WTC11 (cell line): ENCODE measurements around the gene GDF2. TPM values are rescaled to one million over a fixed set of nuclear protein-coding genes. Genes with fewer than 3 reads are reported as not detected.

Experiments
- ATAC-seq: fragments of 200-7000 bp; cut with Tn5 transposase; 2 replicates; pipeline ENCODE4 v1.10.0; 2021; ENCODE audit warnings: mild to moderate bottlenecking, moderate library complexity
- CTCF ChIA-PET: fragments of 300-600 bp; sonication (Branson Sonifier 250); formaldehyde crosslinking; loops from one replicate; lab custom pipeline; 2021; ENCODE audit warnings: antibody characterized with exemption; lab: Charles Lee
- POLR2A ChIA-PET: fragments of 350-600 bp; sonication (Branson Sonifier 250); formaldehyde crosslinking; loops from one replicate; lab custom pipeline; 2021; ENCODE audit warnings: antibody characterized with exemption; lab: Charles Lee
- DNase-seq: peaks from one replicate; pipeline ENCODE4 v3.0.0; 2021; ENCODE audit warnings: low spot score
- H3K27ac Mint-ChIP-seq: 2 replicates; pipeline ENCODE4 v1.8.0; 2021; ENCODE audit warnings: mixed read lengths
- H3K27me3 Mint-ChIP-seq: 2 replicates; pipeline ENCODE4 v1.8.0; 2021; ENCODE audit warnings: low read depth, mild to moderate bottlenecking, moderate library complexity, mixed read lengths
- H3K36me3 Mint-ChIP-seq: 2 replicates; pipeline ENCODE4 v1.8.0; 2021; ENCODE audit warnings: mixed read lengths
- H3K4me1 Mint-ChIP-seq: 2 replicates; pipeline ENCODE4 v1.8.0; 2022; ENCODE audit warnings: mixed read lengths
- H3K4me3 Mint-ChIP-seq: 2 replicates; pipeline ENCODE4 v1.8.0; 2021; ENCODE audit warnings: mild to moderate bottlenecking, moderate library complexity, mixed read lengths
- H3K9me3 Mint-ChIP-seq: 2 replicates; pipeline ENCODE4 v1.8.0; 2021; ENCODE audit warnings: mixed read lengths
- ATF2 ChIP-seq: sonication (generic); formaldehyde crosslinking; IDR thresholded peaks from 2 replicates; pipeline ENCODE4 v1.8.1; 2022; ENCODE audit warnings: low read depth, missing genetic modification reagents, borderline replicate concordance
- CBFB ChIP-seq: sonication (generic); formaldehyde crosslinking; IDR thresholded peaks from 2 replicates; pipeline ENCODE4 v1.8.1; 2022; ENCODE audit warnings: mild to moderate bottlenecking, low read depth, missing genetic modification reagents
- CREM ChIP-seq: sonication (generic); formaldehyde crosslinking; IDR thresholded peaks from 2 replicates; pipeline ENCODE4 v1.8.1; 2022; ENCODE audit warnings: mild to moderate bottlenecking, missing genetic modification reagents, moderate library complexity
- ELF4 ChIP-seq: sonication (generic); formaldehyde crosslinking; IDR thresholded peaks from 2 replicates; pipeline ENCODE4 v1.8.1; 2022; ENCODE audit warnings: low read depth, mild to moderate bottlenecking, moderate library complexity, missing genetic modification reagents
- EMX1 ChIP-seq: fragments of 250-450 bp; sonication (Bioruptor Pico); IDR thresholded peaks from 2 replicates; pipeline ENCODE4 v1.8.0; 2021; ENCODE audit warnings: mild to moderate bottlenecking
- ETV6 ChIP-seq: sonication (generic); formaldehyde crosslinking; IDR thresholded peaks from 2 replicates; pipeline ENCODE4 v1.8.1; 2022; ENCODE audit warnings: mild to moderate bottlenecking, missing genetic modification reagents
- FOXJ3 ChIP-seq: sonication (generic); formaldehyde crosslinking; IDR thresholded peaks from 2 replicates; pipeline ENCODE4 v1.9.0; 2021; ENCODE audit warnings: missing genetic modification reagents, mild to moderate bottlenecking, borderline replicate concordance
- GABPB1 ChIP-seq: sonication (generic); formaldehyde crosslinking; IDR thresholded peaks from 2 replicates; pipeline ENCODE4 v1.8.1; 2023; ENCODE audit warnings: mild to moderate bottlenecking, missing genetic modification reagents
- GRHL2 ChIP-seq: fragments of 250-450 bp; sonication (Bioruptor Pico); IDR thresholded peaks from 2 replicates; pipeline ENCODE4 v1.8.0; 2022; ENCODE audit warnings: mild to moderate bottlenecking, moderate library complexity; ENCODE audit not compliant: insufficient replicate concordance, severe bottlenecking
- IRF1 ChIP-seq: sonication (generic); formaldehyde crosslinking; IDR thresholded peaks from 2 replicates; pipeline ENCODE4 v1.8.0; 2023; ENCODE audit warnings: missing genetic modification reagents
- MLX ChIP-seq: sonication (generic); formaldehyde crosslinking; IDR thresholded peaks from 2 replicates; pipeline ENCODE4 v1.8.1; 2023; ENCODE audit warnings: mild to moderate bottlenecking, missing genetic modification reagents, moderate library complexity
- MYBL2 ChIP-seq: sonication (generic); formaldehyde crosslinking; IDR thresholded peaks from 2 replicates; pipeline ENCODE4 v1.8.1; 2023; ENCODE audit warnings: mild to moderate bottlenecking, moderate library complexity, missing genetic modification reagents
- NFYB ChIP-seq: sonication (generic); formaldehyde crosslinking; conservative IDR thresholded peaks from 2 replicates; pipeline ENCODE4 v1.8.0; 2022; ENCODE audit warnings: low read depth, missing genetic modification reagents
- ZNF317 ChIP-seq: sonication (generic); formaldehyde crosslinking; IDR thresholded peaks from 2 replicates; pipeline ENCODE4 v1.8.1; 2023; ENCODE audit warnings: low read depth, mild to moderate bottlenecking, moderate library complexity, missing genetic modification reagents, borderline replicate concordance
- total RNA-seq: library from RNA; stranded (reverse); gene quantifications from 3 replicates; pipeline ENCODE4 v1.2.3, GENCODE V29; 2021
- TF ChIP-seq, protein P1 (sequence below): sonication (generic); formaldehyde crosslinking; IDR thresholded peaks from 2 replicates; pipeline ENCODE4 v1.8.1; 2022; ENCODE audit warnings: missing genetic modification reagents, borderline replicate concordance
- TF ChIP-seq, protein P2 (sequence below): sonication (generic); formaldehyde crosslinking; IDR thresholded peaks from 2 replicates; pipeline ENCODE4 v1.8.1; 2022; ENCODE audit warnings: mild to moderate bottlenecking, moderate library complexity, missing genetic modification reagents
- TF ChIP-seq, protein P3 (sequence below): sonication (generic); formaldehyde crosslinking; IDR thresholded peaks from 2 replicates; pipeline ENCODE4 v1.8.0; 2022; ENCODE audit warnings: mild to moderate bottlenecking, missing genetic modification reagents
- TF ChIP-seq, protein P4 (sequence below): sonication (generic); formaldehyde crosslinking; conservative IDR thresholded peaks from 2 replicates; pipeline ENCODE4 v1.8.1; 2022; ENCODE audit warnings: mild to moderate bottlenecking, missing genetic modification reagents
- TF ChIP-seq, protein P5 (sequence below): fragments of 250-450 bp; sonication (Bioruptor Pico); IDR thresholded peaks from 2 replicates; pipeline ENCODE4 v2.1.2; 2022; ENCODE audit warnings: mild to moderate bottlenecking, moderate library complexity

The GDF2 gene
- total RNA-seq, 1 experiment from 2014 or later: not detected

- POLR2A ChIA-PET: no interaction called here
- no peak for ATAC-seq
- H3K27ac Mint-ChIP-seq: no peak overlapping the region
- H3K27me3 Mint-ChIP-seq: no peaks in the 10 kb centered on the region
- H3K4me3 Mint-ChIP-seq: no peak overlapping the region
- peaks cover 6% of the 10 kb centered on the region for H3K4me1 Mint-ChIP-seq
- TF ChIP-seq FOXJ3 (CRISPR knock-in tag) (no peak), GABPB1 (CRISPR knock-in tag) (no peak), MLX (CRISPR knock-in tag) (no peak), EMX1 (CRISPR knock-in tag) (no peak), ELF4 (CRISPR knock-in tag) (no peak), ETV6 (CRISPR knock-in tag) (no peak), GRHL2 (CRISPR knock-in tag) (no peak), IRF1 (CRISPR knock-in tag) (no peak), ZNF317 (CRISPR knock-in tag) (no peak)
- TF ChIP-seq, protein P1, sequence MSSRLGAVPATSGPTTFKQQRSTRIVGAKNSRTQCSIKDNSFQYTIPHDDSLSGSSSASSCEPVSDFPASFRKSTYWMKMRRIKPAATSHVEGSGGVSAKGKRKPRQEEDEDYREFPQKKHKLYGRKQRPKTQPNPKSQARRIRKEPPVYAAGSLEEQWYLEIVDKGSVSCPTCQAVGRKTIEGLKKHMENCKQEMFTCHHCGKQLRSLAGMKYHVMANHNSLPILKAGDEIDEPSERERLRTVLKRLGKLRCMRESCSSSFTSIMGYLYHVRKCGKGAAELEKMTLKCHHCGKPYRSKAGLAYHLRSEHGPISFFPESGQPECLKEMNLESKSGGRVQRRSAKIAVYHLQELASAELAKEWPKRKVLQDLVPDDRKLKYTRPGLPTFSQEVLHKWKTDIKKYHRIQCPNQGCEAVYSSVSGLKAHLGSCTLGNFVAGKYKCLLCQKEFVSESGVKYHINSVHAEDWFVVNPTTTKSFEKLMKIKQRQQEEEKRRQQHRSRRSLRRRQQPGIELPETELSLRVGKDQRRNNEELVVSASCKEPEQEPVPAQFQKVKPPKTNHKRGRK: no peak
- TF ChIP-seq, protein P2, sequence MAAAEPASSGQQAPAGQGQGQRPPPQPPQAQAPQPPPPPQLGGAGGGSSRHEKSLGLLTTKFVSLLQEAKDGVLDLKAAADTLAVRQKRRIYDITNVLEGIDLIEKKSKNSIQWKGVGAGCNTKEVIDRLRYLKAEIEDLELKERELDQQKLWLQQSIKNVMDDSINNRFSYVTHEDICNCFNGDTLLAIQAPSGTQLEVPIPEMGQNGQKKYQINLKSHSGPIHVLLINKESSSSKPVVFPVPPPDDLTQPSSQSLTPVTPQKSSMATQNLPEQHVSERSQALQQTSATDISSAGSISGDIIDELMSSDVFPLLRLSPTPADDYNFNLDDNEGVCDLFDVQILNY (CRISPR knock-in tag): no peak
- TF ChIP-seq, protein P3, sequence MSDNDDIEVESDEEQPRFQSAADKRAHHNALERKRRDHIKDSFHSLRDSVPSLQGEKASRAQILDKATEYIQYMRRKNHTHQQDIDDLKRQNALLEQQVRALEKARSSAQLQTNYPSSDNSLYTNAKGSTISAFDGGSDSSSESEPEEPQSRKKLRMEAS (CRISPR knock-in tag): no peak
- TF ChIP-seq, protein P4, sequence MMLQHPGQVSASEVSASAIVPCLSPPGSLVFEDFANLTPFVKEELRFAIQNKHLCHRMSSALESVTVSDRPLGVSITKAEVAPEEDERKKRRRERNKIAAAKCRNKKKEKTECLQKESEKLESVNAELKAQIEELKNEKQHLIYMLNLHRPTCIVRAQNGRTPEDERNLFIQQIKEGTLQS (CRISPR knock-in tag): no peak
- TF ChIP-seq, all 79 proteins: peak for 0
- CTCF ChIA-PET: interaction anchor here (1.3 kb wide), 1 partner anchor 251 kb away, joined by 5 read pairs; no protein-coding TSS in a partner anchor
- DNase-seq: no peak
- peaks cover 4% of the 10 kb centered on the region; the same call in 1 of the 2 replicates for H3K36me3 Mint-ChIP-seq
- H3K9me3 Mint-ChIP-seq: peaks cover 23% of the 10 kb centered on the region
These were observed 46.2 kb upstream of the GDF2 start for GRCh38 chr10:47276071-47276470.

DNA sequence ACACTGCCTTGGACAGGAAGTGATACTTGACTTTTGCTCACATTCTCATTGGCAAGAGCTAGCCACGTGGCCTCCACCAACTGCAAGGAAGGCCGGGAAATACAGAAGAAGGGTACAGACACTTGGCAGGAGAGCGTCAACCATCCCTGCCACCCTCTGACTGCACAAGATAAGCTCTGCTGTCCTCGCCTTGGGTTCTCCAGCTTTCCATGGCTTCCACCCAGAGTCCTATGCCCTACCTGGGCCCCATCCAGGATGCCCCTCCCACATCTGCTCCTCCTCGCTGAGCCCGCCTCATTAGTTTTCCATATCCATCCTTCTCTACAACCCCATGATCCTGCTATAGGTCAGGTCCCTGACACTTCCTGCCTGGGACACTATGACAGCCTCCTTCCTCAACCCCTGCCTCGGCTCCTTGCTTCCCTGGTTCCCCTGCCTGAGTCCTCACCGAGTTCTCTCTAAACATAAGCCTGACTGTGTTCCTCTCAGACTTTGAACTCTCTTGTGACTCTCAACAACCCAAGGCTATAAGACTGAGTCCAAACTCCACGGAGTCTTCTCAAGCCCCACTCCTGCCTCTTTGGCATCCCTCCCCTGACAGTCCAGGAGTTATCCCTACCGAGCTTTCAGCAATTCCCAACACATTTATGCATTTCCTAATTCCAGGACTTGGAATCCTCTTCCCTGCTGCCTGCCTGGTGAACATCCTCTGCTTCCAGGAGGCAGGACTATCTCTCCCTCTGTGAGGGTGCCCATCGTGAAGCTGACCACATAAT lies 45.5 kb upstream of the GDF2 start:
- POLR2A ChIA-PET: no interaction called here
- Mint-ChIP-seq H3K27ac (no peak overlapping the region), H3K4me1 (peaks cover 6% of the 10 kb centered on the region), H3K4me3 (no peak overlapping the region), H3K9me3 (peaks cover 23% of the 10 kb centered on the region), H3K36me3 (peaks cover 4% of the 10 kb centered on the region; the same call in 1 of the 2 replicates), H3K27me3 (no peaks in the 10 kb centered on the region)
- no peak for TF ChIP-seq MYBL2 (CRISPR knock-in tag)
- ATAC-seq (no peak), DNase-seq (no peak)
- CTCF ChIA-PET: interaction anchor here (1.3 kb wide), 1 partner anchor 252 kb away, joined by 5 read pairs; no protein-coding TSS in a partner anchor

DNA sequence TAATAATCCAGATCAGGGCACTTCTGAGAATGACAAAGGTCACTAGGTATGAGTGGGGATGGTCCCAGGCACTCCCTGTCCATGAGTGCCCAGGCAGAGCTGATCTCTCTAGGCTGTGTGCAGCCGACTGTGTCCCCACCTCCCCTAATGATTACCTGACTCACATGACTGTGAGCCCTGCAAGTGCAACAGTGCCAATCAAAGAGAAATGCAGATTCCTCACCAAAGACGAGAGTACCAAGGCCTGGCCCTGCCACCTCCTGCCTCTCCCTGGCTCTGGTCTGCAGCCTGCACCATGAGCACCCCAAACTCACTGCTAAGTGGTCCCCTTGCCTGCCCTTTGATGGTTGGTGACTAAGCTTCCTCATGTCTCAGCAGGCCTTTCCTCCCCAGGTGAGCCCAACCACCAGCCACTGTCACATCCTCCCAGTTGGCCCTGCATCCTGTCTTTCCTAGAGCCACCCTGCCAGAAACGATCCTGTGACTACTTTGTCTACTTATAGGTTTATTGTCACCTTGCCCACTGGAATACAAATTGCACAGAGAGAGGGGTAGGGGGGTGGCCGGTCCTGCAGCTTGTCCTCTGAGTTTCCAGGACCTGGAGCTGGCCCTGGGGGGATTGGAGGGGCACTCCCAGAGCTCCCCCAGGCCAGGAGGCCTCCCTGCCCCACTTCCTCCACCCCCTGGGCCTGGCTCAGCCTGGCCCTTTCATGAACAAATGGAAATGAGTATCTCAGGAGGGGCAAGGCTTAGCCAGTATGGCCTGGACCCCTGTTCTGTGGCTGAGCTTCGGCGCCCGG lies 44.7 kb upstream of the GDF2 start:
- ATAC-seq (peak; percentile 26; the same call in 1 of the 2 replicates), DNase-seq (no peak)
- Mint-ChIP-seq H3K27ac (no peak overlapping the region), H3K9me3 (peaks cover 19% of the 10 kb centered on the region), H3K36me3 (peaks cover 4% of the 10 kb centered on the region; the same call in 1 of the 2 replicates), H3K4me3 (no peak overlapping the region), H3K4me1 (peaks cover 6% of the 10 kb centered on the region), H3K27me3 (no peaks in the 10 kb centered on the region)
- ChIA-PET CTCF (no interaction called here), POLR2A (no interaction called here)
- TF ChIP-seq, protein P5, sequence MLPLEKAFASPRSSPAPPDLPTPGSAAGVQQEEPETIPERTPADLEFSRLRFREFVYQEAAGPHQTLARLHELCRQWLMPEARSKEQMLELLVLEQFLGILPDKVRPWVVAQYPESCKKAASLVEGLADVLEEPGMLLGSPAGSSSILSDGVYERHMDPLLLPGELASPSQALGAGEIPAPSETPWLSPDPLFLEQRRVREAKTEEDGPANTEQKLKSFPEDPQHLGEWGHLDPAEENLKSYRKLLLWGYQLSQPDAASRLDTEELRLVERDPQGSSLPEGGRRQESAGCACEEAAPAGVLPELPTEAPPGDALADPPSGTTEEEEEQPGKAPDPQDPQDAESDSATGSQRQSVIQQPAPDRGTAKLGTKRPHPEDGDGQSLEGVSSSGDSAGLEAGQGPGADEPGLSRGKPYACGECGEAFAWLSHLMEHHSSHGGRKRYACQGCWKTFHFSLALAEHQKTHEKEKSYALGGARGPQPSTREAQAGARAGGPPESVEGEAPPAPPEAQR (CRISPR knock-in tag): no peak
- no peak for TF ChIP-seq ATF2 (CRISPR knock-in tag)
- TF ChIP-seq NFYB (CRISPR knock-in tag): no peak
- TF ChIP-seq IRF1 (CRISPR knock-in tag): no peak
- TF ChIP-seq CBFB: no peak
- TF ChIP-seq, protein P4 (CRISPR knock-in tag): no peak
- TF ChIP-seq CREM (CRISPR knock-in tag): no peak
